Kidney (tissue), 14 donors: ENCODE measurements around the gene WNT6. TPM values are rescaled to one million over a fixed set of nuclear protein-coding genes. Genes with fewer than 3 reads are reported as not detected.

ENCODE experiments used
- DNase-seq, 5 donors: peaks; one replicate each; pipeline ENCODE4 v3.0.0-alpha.2; 2013 to 2020
- FAIRE-seq: peaks from 2 replicates; lab custom pipeline; 2012; peaks lifted over from hg19 to GRCh38; lab: Jason Lieb, UNC
- H3K27ac ChIP-seq, 2 donors: one replicate each; pipeline ENCODE4 v1.7.0; 2013; ENCODE audit warnings: low read depth in 2 of 2, low read length in 2 of 2, inconsistent platforms in 1 of 2
- H3K27me3 ChIP-seq: one replicate; pipeline ENCODE4 v1.7.1; 2013; ENCODE audit warnings: low read length, inconsistent platforms; ENCODE audit not compliant: control insufficient read depth, insufficient read depth
- H3K36me3 ChIP-seq, 3 donors: one replicate each; pipeline versions ENCODE4 v1.7.0 to v1.7.1; 2013; ENCODE audit warnings: low read length in 3 of 3, control low read depth in 1 of 3, inconsistent platforms in 1 of 3; ENCODE audit not compliant: insufficient read depth in 3 of 3, control insufficient read depth in 2 of 3
- H3K4me1 ChIP-seq, 3 donors: one replicate each; pipeline versions ENCODE4 v1.7.0 to v1.7.1; 2013; ENCODE audit warnings: low read length in 3 of 3, inconsistent platforms in 1 of 3, low read depth in 1 of 3; ENCODE audit not compliant: control insufficient read depth in 2 of 3, insufficient read depth in 2 of 3
- H3K4me3 ChIP-seq, 3 donors: one replicate each; pipeline versions ENCODE4 v1.7.0 to v1.8.1; 2013; ENCODE audit warnings: low read length in 3 of 3, control low read depth in 1 of 3, inconsistent platforms in 1 of 3
- H3K9ac ChIP-seq, 3 donors: one replicate each; pipeline versions ENCODE4 v1.7.0 to v1.7.1; 2013; ENCODE audit warnings: low read length in 3 of 3, control low read depth in 1 of 3, inconsistent platforms in 1 of 3
- H3K9me3 ChIP-seq, 3 donors: one replicate each; pipeline versions ENCODE4 v1.7.0 to v1.7.1; 2013; ENCODE audit warnings: low read length in 3 of 3, control low read depth in 1 of 3, inconsistent platforms in 1 of 3; ENCODE audit not compliant: control insufficient read depth in 2 of 3, insufficient read depth in 1 of 3
- CTCF ChIP-seq: IDR thresholded peaks from 3 replicates; pipeline ENCODE4 v1.5.1; 2012; ENCODE audit warnings: mild to moderate bottlenecking, moderate library complexity, borderline replicate concordance; ENCODE audit not compliant: insufficient read depth; ENCODE audit errors: extremely low read depth
- intact Hi-C: fragments of 100-400 bp; cut with DNase I; formaldehyde crosslinking; loops from one replicate; pipeline ENCODE4 v1.11.1; 2022
- polyA plus RNA-seq: library from polyadenylated mRNA; stranded (reverse); fragments of 350-450 nt; fragmentation: Illumina TruSeq; extraction: RNeasy Lipid Tissue Mini Kit (QIAGEN cat#74804); gene quantifications from one replicate; pipeline ENCODE4 v1.2.3, GENCODE V29; 2014; ENCODE audit warnings: low read depth, low replicate concordance; ENCODE audit not compliant: insufficient read depth
- total RNA-seq: library from RNA; stranded (reverse); fragmentation: NEBNext Ultra II Directional; extraction: Animal tissue kit (Norgen Biotek cat#: 25700); gene quantifications from one replicate; pipeline ENCODE4 v1.2.1, GENCODE V29; 2021
- donor health status: control.
- donor health status: control.
- donor health status: control.
- donor health status: control.
- donor health status: control.
- donor health status: DM: yes; HTN: yes; CAD: no.
- donor health status: Normal renal cell carcinoma (clear cell type).

Gene WNT6
- total and polyA plus RNA-seq, 2 donors from 2014 or later = 0.57 to 0.75 TPM

- H3K36me3 ChIP-seq = no peaks in the 10 kb centered on the region
- no peaks in the 10 kb centered on the region for H3K9me3 ChIP-seq
- H3K4me1 ChIP-seq = no peaks in the 10 kb centered on the region
- no peak overlapping the region for H3K27ac ChIP-seq
- no peak for TF ChIP-seq CTCF
- intact Hi-C loops = no loop called here
- FAIRE-seq = no peak
- no peaks in the 10 kb centered on the region for H3K27me3 ChIP-seq
- no peak overlapping the region for H3K9ac ChIP-seq
- no peak overlapping the region for H3K4me3 ChIP-seq
- no peak for DNase-seq
Measured at GRCh38 chr2:218824004-218824403, 35.6 kb upstream of the WNT6 start.

- Histone ChIP-seq H3K9me3 (no peaks in the 10 kb centered on the region), H3K9ac (no peak overlapping the region), H3K27ac (no peak overlapping the region), H3K27me3 (no peaks in the 10 kb centered on the region), H3K36me3 (no peaks in the 10 kb centered on the region), H3K4me3 (no peak overlapping the region), H3K4me1 (no peaks in the 10 kb centered on the region)
- FAIRE-seq = no peak
- intact Hi-C loops = no loop called here
- DNase-seq = no peak
- TF ChIP-seq CTCF = no peak
Measured at GRCh38 chr2:218826791-218827190, 32.8 kb upstream of the WNT6 start.

GRCh38 chr2:218827701-218828476, 31.7 kb upstream of the WNT6 start:
- FAIRE-seq = no peak
- intact Hi-C loops = no loop called here
- DNase-seq = no peak

More at GRCh38 chr2:218827701-218828476, 31.7 kb upstream of the WNT6 start:
- Histone ChIP-seq H3K9me3 (no peaks in the 10 kb centered on the region), H3K27ac (no peak overlapping the region), H3K36me3 (no peaks in the 10 kb centered on the region), H3K27me3 (no peaks in the 10 kb centered on the region), H3K9ac (no peak overlapping the region), H3K4me3 (no peak overlapping the region), H3K4me1 (no peaks in the 10 kb centered on the region)
- no peak for TF ChIP-seq CTCF
